K562 (cell line): ENCODE results near the gene HOXA2. TPM values are rescaled to one million over a fixed set of nuclear protein-coding genes. Genes with fewer than 3 reads are reported as not detected.

ENCODE experiments used
- BDP1 ChIP-seq: IDR thresholded peaks from 3 replicates; pipeline ENCODE4 v1.6.1; 2011; ENCODE audit not compliant: insufficient read length, insufficient read depth
- BHLHE40 ChIP-seq: IDR thresholded peaks from 2 replicates; pipeline ENCODE4 v1.6.1; 2011; ENCODE audit warnings: low read length, improper control_type of control experiment
- HMGXB4 ChIP-seq: sonication (generic); formaldehyde crosslinking; IDR thresholded peaks from 2 replicates; pipeline ENCODE4 v1.8.1; 2023; ENCODE audit warnings: mild to moderate bottlenecking, missing genetic modification reagents
- ZNF232 ChIP-seq: sonication (generic); formaldehyde crosslinking; IDR thresholded peaks from 2 replicates; pipeline ENCODE4 v1.8.0; 2022; ENCODE audit warnings: mild to moderate bottlenecking, missing genetic modification reagents
- ZNF639 ChIP-seq, 2 experiments: fragments of 200-800 bp in 1 of 2; sonication (Bioruptor generic) in 1 of 2; sonication (generic) in 1 of 2; formaldehyde crosslinking in 1 of 2; IDR thresholded peaks in 1 of 2; conservative IDR thresholded peaks in 1 of 2; 2 replicates each; pipeline versions ENCODE4 v1.5.0 to v1.6.1; 2016 to 2020; ENCODE audit warnings: missing compliant biosample characterization in 1 of 2, missing genetic modification characterization in 1 of 2, missing genetic modification reagents in 1 of 2
- ZNF76 ChIP-seq: fragments of 250-450 bp; sonication (Bioruptor Pico); IDR thresholded peaks from 2 replicates; pipeline ENCODE4 v1.4.0; 2020; ENCODE audit warnings: mild to moderate bottlenecking, moderate library complexity, borderline replicate concordance
- polyA plus RNA-seq, 8 experiments: library from polyadenylated mRNA; depleted of rRNA in 4 of 8; stranded (reverse) in 5 of 8; unstranded in 3 of 8; fragments of >200 nt; fragmentation: Nextera tagmentation in 2 of 8; fragmentation: Illumina TruSeq in 1 of 8; extraction: Ambion mirVana in 2 of 8; extraction: Trizol in 1 of 8; gene quantifications; 2 replicates each; pipeline versions ENCODE4 v1.2.1 to v1.2.3, GENCODE V29; 2011 to 2014; ENCODE audit warnings: inconsistent platforms in 1 of 8, missing spikeins in 1 of 8
- total RNA-seq, 7 experiments: library from RNA; depleted of rRNA in 6 of 7; stranded (reverse); fragments of >200 nt in 6 of 7; fragmentation: Illumina TruSeq in 2 of 7; extraction: Trizol in 2 of 7; gene quantifications; 2 replicates each; pipeline versions ENCODE4 v1.2.1 to v1.2.3, GENCODE V29; 2011 to 2021; ENCODE audit warnings: low replicate concordance in 1 of 7

The HOXA2 gene
- total and polyA plus RNA-seq, 9 of the 15 experiments (the other 6 are each of a cell fraction or from before 2014, with no cell fraction given): 0.04 TPM; not detected in 8

- no peak for TF ChIP-seq HMGXB4 (CRISPR knock-in tag)
- TF ChIP-seq ZNF639 (CRISPR knock-in tag; conservative IDR thresholded peaks at IDR 0.05 in 1 of 2, IDR thresholded peaks at IDR 0.05 in 1 of 2): no peak
- TF ChIP-seq BHLHE40: no peak
- TF ChIP-seq BDP1: no peak
- TF ChIP-seq ZNF232 (CRISPR knock-in tag): no peak
- TF ChIP-seq ZNF76 (CRISPR knock-in tag): no peak
Measured at GRCh38 chr7:27100694-27101170, 1.8 kb downstream of the HOXA2 start (continued).
